ENCODE measurements around the gene KIF6.

DNA sequence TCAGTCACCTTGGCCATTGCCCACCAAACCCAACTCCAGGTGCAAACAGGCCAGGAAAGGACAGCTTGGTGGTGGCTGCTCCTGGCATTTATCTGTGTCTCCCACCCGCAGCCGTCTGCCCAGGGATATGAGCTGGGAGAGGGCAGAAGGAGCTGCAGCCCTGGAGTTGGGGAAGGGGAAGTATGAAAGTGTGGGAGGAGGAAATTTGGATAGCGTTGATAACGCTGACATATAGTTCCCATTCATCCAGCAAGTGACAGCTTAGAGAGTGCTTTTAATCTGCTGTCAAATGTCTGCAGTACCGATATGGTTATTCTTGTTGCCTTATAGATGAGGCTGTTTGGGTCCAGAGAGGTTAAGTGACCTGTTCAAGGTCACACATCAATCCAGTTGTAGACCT lies 403.4 kb downstream of the KIF6 start:
- TF ChIP-seq ZBTB1 (tag by site-specific recombination; IDR thresholded peaks at IDR 0.05) (no peak), PRDM1 (tag by site-specific recombination; IDR thresholded peaks at IDR 0.05) (no peak), ZBTB20 (tag by site-specific recombination; IDR thresholded peaks at IDR 0.05) (no peak), ZNF366 (tag by site-specific recombination; conservative IDR thresholded peaks at IDR 0.05) (no peak), BCL11A (tag by site-specific recombination; IDR thresholded peaks at IDR 0.05; ENCODE audit: low read depth) (no peak), ZBTB21 (tag by site-specific recombination; IDR thresholded peaks at IDR 0.05) (no peak), YY1 (tag by site-specific recombination; IDR thresholded peaks at IDR 0.05) (no peak)
- TF ChIP-seq, protein P1, sequence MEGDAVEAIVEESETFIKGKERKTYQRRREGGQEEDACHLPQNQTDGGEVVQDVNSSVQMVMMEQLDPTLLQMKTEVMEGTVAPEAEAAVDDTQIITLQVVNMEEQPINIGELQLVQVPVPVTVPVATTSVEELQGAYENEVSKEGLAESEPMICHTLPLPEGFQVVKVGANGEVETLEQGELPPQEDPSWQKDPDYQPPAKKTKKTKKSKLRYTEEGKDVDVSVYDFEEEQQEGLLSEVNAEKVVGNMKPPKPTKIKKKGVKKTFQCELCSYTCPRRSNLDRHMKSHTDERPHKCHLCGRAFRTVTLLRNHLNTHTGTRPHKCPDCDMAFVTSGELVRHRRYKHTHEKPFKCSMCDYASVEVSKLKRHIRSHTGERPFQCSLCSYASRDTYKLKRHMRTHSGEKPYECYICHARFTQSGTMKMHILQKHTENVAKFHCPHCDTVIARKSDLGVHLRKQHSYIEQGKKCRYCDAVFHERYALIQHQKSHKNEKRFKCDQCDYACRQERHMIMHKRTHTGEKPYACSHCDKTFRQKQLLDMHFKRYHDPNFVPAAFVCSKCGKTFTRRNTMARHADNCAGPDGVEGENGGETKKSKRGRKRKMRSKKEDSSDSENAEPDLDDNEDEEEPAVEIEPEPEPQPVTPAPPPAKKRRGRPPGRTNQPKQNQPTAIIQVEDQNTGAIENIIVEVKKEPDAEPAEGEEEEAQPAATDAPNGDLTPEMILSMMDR (tag by site-specific recombination; IDR thresholded peaks at IDR 0.05) = no peak
- TF ChIP-seq, protein P2, sequence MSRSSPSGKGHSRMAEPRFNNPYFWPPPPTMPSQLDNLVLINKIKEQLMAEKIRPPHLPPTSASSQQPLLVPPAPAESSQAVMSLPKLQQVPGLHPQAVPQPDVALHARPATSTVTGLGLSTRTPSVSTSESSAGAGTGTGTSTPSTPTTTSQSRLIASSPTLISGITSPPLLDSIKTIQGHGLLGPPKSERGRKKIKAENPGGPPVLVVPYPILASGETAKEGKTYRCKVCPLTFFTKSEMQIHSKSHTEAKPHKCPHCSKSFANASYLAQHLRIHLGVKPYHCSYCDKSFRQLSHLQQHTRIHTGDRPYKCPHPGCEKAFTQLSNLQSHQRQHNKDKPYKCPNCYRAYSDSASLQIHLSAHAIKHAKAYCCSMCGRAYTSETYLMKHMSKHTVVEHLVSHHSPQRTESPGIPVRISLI (tag by site-specific recombination; IDR thresholded peaks at IDR 0.05) = no peak
